ENCODE measurements around the gene SLC27A5. TPM values are rescaled to one million over a fixed set of nuclear protein-coding genes. Genes with fewer than 3 reads are reported as not detected.

The SLC27A5 gene
- total and polyA plus RNA-seq, 2 experiments from 2014 or later: 16.2 to 35.5 TPM

DNA sequence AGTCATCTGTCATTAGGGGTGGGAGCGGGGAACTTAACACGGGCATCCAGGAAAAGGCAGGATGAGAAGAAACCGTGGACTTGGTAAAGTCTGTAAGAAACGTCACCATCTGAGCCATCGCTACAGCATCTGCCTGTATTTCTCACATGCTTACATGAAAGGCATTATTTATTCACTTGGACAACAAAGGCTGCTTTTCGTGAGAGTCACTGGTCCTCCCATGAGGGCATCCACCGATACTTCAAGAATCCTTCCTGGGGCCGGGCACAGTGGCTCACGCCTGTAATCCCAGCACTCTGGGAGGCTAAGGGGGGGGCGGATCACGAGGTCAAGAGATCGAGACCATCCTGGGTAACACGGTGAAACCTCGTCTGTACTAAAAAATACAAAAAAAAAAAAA is 19.5 kb downstream of the SLC27A5 start:
- H3K27me3 Mint-ChIP-seq (ENCODE audit: insufficient read depth, low read depth, poor library complexity): peaks cover 9% of the 10 kb centered on the region
- TF ChIP-seq JUNB (IDR thresholded peaks at IDR 0.05; ENCODE audit: unreplicated experiment) (no peak), CREB1 (CRISPR knock-in tag; IDR thresholded peaks at IDR 0.05; ENCODE audit: low read depth) (no peak), EZH2phosphoT487 (IDR thresholded peaks at IDR 0.05; ENCODE audit: unreplicated experiment) (no peak), ZNF114 (CRISPR knock-in tag; IDR thresholded peaks at IDR 0.05) (no peak), ZNF331 (CRISPR knock-in tag; IDR thresholded peaks at IDR 0.05; ENCODE audit: low read depth) (no peak), NANOG (IDR thresholded peaks at IDR 0.05; ENCODE audit: borderline replicate concordance) (no peak), POLR2AphosphoS5 (IDR thresholded peaks at IDR 0.05; ENCODE audit: low read depth) (no peak), STAT1 (IDR thresholded peaks at IDR 0.05; ENCODE audit: unreplicated experiment) (no peak)
- TF ChIP-seq, protein P1, sequence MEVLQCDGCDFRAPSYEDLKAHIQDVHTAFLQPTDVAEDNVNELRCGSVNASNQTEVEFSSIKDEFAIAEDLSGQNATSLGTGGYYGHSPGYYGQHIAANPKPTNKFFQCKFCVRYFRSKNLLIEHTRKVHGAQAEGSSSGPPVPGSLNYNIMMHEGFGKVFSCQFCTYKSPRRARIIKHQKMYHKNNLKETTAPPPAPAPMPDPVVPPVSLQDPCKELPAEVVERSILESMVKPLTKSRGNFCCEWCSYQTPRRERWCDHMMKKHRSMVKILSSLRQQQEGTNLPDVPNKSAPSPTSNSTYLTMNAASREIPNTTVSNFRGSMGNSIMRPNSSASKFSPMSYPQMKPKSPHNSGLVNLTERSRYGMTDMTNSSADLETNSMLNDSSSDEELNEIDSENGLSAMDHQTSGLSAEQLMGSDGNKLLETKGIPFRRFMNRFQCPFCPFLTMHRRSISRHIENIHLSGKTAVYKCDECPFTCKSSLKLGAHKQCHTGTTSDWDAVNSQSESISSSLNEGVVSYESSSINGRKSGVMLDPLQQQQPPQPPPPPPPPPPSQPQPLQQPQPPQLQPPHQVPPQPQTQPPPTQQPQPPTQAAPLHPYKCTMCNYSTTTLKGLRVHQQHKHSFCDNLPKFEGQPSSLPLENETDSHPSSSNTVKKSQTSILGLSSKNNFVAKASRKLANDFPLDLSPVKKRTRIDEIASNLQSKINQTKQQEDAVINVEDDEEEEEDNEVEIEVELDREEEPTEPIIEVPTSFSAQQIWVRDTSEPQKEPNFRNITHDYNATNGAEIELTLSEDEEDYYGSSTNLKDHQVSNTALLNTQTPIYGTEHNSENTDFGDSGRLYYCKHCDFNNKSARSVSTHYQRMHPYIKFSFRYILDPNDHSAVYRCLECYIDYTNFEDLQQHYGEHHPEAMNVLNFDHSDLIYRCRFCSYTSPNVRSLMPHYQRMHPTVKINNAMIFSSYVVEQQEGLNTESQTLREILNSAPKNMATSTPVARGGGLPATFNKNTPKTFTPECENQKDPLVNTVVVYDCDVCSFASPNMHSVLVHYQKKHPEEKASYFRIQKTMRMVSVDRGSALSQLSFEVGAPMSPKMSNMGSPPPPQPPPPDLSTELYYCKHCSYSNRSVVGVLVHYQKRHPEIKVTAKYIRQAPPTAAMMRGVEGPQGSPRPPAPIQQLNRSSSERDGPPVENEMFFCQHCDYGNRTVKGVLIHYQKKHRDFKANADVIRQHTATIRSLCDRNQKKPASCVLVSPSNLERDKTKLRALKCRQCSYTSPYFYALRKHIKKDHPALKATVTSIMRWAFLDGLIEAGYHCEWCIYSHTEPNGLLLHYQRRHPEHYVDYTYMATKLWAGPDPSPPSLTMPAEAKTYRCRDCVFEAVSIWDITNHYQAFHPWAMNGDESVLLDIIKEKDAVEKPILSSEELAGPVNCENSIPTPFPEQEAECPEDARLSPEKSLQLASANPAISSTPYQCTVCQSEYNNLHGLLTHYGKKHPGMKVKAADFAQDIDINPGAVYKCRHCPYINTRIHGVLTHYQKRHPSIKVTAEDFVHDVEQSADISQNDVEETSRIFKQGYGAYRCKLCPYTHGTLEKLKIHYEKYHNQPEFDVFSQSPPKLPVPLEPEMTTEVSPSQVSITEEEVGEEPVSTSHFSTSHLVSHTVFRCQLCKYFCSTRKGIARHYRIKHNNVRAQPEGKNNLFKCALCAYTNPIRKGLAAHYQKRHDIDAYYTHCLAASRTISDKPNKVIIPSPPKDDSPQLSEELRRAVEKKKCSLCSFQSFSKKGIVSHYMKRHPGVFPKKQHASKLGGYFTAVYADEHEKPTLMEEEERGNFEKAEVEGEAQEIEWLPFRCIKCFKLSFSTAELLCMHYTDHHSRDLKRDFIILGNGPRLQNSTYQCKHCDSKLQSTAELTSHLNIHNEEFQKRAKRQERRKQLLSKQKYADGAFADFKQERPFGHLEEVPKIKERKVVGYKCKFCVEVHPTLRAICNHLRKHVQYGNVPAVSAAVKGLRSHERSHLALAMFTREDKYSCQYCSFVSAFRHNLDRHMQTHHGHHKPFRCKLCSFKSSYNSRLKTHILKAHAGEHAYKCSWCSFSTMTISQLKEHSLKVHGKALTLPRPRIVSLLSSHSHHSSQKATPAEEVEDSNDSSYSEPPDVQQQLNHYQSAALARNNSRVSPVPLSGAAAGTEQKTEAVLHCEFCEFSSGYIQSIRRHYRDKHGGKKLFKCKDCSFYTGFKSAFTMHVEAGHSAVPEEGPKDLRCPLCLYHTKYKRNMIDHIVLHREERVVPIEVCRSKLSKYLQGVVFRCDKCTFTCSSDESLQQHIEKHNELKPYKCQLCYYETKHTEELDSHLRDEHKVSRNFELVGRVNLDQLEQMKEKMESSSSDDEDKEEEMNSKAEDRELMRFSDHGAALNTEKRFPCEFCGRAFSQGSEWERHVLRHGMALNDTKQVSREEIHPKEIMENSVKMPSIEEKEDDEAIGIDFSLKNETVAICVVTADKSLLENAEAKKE (CRISPR knock-in tag; IDR thresholded peaks at IDR 0.05): no peak
- TF ChIP-seq, protein P2, sequence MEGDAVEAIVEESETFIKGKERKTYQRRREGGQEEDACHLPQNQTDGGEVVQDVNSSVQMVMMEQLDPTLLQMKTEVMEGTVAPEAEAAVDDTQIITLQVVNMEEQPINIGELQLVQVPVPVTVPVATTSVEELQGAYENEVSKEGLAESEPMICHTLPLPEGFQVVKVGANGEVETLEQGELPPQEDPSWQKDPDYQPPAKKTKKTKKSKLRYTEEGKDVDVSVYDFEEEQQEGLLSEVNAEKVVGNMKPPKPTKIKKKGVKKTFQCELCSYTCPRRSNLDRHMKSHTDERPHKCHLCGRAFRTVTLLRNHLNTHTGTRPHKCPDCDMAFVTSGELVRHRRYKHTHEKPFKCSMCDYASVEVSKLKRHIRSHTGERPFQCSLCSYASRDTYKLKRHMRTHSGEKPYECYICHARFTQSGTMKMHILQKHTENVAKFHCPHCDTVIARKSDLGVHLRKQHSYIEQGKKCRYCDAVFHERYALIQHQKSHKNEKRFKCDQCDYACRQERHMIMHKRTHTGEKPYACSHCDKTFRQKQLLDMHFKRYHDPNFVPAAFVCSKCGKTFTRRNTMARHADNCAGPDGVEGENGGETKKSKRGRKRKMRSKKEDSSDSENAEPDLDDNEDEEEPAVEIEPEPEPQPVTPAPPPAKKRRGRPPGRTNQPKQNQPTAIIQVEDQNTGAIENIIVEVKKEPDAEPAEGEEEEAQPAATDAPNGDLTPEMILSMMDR (conservative IDR thresholded peaks at IDR 0.05; ENCODE audit: low read depth in 2 of 2): no peak
- TF ChIP-seq, protein P3, sequence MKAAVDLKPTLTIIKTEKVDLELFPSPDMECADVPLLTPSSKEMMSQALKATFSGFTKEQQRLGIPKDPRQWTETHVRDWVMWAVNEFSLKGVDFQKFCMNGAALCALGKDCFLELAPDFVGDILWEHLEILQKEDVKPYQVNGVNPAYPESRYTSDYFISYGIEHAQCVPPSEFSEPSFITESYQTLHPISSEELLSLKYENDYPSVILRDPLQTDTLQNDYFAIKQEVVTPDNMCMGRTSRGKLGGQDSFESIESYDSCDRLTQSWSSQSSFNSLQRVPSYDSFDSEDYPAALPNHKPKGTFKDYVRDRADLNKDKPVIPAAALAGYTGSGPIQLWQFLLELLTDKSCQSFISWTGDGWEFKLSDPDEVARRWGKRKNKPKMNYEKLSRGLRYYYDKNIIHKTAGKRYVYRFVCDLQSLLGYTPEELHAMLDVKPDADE (IDR thresholded peaks at IDR 0.05): no peak
- TF ChIP-seq, protein P4, sequence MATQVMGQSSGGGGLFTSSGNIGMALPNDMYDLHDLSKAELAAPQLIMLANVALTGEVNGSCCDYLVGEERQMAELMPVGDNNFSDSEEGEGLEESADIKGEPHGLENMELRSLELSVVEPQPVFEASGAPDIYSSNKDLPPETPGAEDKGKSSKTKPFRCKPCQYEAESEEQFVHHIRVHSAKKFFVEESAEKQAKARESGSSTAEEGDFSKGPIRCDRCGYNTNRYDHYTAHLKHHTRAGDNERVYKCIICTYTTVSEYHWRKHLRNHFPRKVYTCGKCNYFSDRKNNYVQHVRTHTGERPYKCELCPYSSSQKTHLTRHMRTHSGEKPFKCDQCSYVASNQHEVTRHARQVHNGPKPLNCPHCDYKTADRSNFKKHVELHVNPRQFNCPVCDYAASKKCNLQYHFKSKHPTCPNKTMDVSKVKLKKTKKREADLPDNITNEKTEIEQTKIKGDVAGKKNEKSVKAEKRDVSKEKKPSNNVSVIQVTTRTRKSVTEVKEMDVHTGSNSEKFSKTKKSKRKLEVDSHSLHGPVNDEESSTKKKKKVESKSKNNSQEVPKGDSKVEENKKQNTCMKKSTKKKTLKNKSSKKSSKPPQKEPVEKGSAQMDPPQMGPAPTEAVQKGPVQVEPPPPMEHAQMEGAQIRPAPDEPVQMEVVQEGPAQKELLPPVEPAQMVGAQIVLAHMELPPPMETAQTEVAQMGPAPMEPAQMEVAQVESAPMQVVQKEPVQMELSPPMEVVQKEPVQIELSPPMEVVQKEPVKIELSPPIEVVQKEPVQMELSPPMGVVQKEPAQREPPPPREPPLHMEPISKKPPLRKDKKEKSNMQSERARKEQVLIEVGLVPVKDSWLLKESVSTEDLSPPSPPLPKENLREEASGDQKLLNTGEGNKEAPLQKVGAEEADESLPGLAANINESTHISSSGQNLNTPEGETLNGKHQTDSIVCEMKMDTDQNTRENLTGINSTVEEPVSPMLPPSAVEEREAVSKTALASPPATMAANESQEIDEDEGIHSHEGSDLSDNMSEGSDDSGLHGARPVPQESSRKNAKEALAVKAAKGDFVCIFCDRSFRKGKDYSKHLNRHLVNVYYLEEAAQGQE (IDR thresholded peaks at IDR 0.05; ENCODE audit: unreplicated experiment): no peak
- no peaks in the 10 kb centered on the region for H3K9me3 Mint-ChIP-seq
- Histone ChIP-seq H3K27me3 (ENCODE audit: insufficient read depth) (no peaks in the 10 kb centered on the region), H3K9me2 (ENCODE audit: insufficient read depth) (no peaks in the 10 kb centered on the region), H3F3A (replicated peaks; ENCODE audit: low read depth) (no peaks in the 10 kb centered on the region), H3K27ac (ENCODE audit: low read depth) (no peak overlapping the region), H4K20me1 (replicated peaks; ENCODE audit: insufficient read depth) (no peaks in the 10 kb centered on the region; the same call in 1 of the 2 replicates), H3K4me2 (no peak overlapping the region), H3K36me3 (ENCODE audit: insufficient read depth) (no peaks in the 10 kb centered on the region), H3K4me3 (no peak overlapping the region), H3K4me1 (ENCODE audit: insufficient read depth) (no peaks in the 10 kb centered on the region), H2AFZ (no peak overlapping the region), H3K79me2 (replicated peaks; ENCODE audit: insufficient read depth) (no peaks in the 10 kb centered on the region)
- no peaks in the 10 kb centered on the region for H3K4me1 Mint-ChIP-seq
- DNase-seq (ENCODE audit: low spot score): no peak
- no peak overlapping the region for H3K4me3 Mint-ChIP-seq
- no peak for ATAC-seq
- no peak overlapping the region for H3K27ac Mint-ChIP-seq
- H3K36me3 Mint-ChIP-seq (ENCODE audit: low read depth): no peaks in the 10 kb centered on the region; the same call in 2 of the 3 replicates

Data from GM23338 (cell line).